OCI-LY1 (cell line): ENCODE measurements around the gene SCYL2.

ENCODE experiments used
- CTCF ChIP-seq: fragments of 200-600 bp; sonication (generic), shearing (Covaris generic); IDR thresholded peaks from 2 replicates; pipeline ENCODE4 v1.5.1; 2017; ENCODE audit warnings: mild to moderate bottlenecking, antibody characterized with exemption, low read length, moderate library complexity, mixed read lengths
- EZH2 ChIP-seq: fragments of 200-600 bp; sonication (generic), shearing (Covaris generic); IDR thresholded peaks from 2 replicates; pipeline ENCODE4 v1.8.0; 2017; ENCODE audit warnings: borderline replicate concordance, mixed run types, mild to moderate bottlenecking, antibody characterized with exemption, low read length, moderate library complexity, mixed read lengths

DNA sequence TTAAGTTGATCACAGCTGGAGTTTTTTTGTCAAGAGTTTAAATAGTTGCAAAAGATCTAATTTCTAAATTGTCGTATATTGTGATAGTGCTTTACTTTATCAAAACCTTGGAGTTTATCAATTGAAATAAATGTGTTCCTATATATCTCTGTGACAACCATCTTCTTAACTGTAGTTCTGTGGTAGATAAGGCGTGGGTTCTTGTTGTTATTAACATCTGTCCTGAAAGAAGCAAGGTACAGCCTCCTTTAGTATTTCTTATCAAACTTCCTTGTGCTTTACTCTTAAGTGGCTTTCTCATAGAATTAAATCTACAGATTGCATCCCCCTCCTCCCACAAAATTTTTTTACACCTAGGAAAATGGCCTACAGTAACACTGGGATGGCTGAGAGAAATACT, 7.3 kb downstream of the SCYL2 start:
- TF ChIP-seq CTCF (no peak), EZH2 (no peak)
